HG03066 (cell line): Measurements from ENCODE around the gene FADS3.

Experiments
- ATAC-seq: cut with Tn5 transposase; IDR thresholded peaks from one replicate; pipeline ENCODE4 v1.9.1; 2021; ENCODE audit warnings: low read depth; ENCODE audit not compliant: unreplicated experiment

FADS3 gene

GRCh38 chr11:61841636-61842527, 49.5 kb downstream of the FADS3 start:
- no peak for ATAC-seq

- ATAC-seq, result no peak
Measured at GRCh38 chr11:61840371-61840770, 51.0 kb downstream of the FADS3 start.

DNA sequence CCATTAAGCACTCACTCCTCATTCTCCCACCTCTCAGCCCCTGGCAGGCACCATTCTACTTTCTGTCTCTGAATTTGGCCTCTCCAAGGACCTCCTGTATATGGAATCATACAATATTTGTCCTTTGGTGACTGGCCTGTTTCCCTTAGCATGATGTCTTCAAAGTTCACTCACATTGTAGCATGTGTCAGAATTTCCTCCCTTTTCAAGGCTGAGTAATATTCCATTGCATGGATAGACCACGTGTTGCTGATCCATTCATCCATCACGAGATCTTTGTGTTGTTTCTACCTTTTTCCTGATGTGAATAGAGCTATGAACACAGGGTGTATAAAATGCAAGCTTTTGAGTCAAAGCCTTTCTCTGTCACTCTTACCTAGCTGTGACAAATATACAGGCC, 51.6 kb downstream of the FADS3 start:
- ATAC-seq, result no peak

- ATAC-seq, result no peak
Measured at GRCh38 chr11:61838921-61839320, 52.4 kb downstream of the FADS3 start.

DNA sequence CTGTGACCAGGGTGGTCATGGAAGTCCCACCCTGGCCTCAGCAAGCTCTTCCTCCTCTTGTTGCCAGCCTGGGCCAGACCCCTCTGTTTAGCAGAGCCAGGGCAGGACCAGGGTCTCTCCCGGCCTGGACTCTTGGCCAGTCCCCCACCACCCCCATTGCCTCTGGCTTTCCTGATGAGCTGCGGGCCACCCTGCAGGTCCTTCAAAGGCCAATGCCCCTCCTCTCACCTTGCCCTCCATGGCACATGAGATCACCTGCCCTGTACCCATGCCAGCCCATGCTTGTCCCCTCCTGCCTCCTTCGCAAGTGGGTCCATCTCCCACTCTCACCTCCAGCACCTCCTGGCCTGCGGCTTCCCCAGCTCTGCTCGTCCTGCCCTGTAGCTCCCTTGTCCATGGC, 52.8 kb downstream of the FADS3 start:
- ATAC-seq, result no peak

DNA sequence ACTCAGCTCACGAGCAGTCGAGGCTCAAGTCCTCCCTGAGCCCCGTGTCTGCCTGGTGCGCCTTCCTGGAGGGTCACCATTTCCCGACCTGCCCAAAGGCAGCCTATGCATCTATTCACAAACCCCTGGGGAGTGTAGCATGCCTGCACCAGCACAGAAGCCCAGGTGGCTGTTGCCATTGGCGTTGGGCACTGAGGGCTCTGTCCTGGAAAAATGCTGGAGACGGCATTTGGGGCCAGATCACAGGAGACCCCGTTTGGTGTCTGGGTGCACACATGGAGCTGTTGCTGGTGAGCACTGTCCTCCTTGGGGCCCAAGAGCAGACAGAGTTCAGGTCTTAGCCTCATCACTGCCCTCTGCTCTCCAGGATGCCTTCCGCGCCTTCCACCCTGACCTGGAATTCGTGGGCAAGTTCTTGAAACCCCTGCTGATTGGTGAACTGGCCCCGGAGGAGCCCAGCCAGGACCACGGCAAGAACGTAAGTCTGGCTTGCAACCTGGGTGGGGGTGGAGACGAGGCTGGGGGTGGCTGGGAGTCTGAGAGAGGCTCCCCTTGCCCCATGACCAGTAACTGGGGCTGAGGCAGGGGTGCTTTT, 53.8 kb downstream of the FADS3 start:
- no peak for ATAC-seq

DNA sequence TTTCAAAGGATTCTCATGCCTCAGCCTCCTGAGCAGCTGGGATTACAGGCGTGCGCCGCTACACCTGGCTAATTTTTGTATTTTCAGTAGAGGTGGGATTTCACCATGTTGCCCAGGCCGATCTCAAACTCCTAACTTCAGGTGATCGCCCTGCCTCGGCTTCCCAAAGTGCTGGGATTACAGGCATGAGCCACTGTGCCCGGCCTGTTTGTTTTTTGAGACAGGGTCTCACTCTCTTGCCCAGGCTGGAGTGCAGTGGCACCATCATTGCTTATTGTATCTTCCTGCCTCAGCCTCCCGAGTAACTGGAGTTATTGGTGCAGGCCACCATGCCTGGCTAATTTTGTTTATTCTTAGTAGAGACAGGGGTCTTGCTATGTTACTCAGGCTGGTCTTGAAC, 55.2 kb downstream of the FADS3 start:
- no peak for ATAC-seq

DNA sequence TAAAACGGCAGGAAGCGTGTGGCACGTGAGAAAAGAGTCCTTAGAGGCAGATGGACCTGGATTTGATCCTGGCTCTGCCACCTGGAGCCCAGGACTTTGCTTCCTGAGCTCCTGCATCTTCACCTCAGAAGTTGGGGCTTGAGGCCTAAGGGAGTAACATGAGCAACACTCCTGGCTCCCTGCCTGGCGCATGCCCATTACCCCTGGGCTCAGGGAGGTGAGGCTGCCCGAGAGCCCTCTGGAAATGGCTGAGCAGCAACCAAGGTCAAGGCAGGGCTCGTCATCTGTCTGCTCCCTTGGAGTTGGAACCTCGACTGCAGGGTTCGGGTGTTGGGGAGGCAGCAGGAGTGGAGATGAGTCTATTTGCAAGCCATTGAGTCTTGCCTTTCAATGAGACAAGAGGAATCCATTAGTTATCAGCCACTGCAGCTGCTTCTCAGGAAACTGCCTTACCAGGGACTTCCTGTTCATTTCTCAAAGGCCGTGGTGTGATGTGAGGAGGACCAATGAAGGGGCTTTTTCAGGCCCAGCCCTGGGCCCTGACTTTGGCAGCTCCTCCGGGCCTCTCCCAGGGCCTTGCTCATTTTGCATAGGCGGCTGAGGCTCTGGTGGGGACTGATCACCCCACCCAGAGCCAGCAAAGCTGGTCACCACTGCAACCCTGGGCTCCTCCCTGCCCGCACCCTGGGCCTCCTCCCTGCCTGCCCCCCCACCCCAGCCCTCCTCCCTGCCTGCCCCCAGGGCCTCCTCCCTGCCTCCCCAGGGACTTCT, 56.9 kb downstream of the FADS3 start:
- ATAC-seq, result peak; percentile 82

- ATAC-seq, result no peak
Measured at GRCh38 chr11:61833926-61834277, 57.4 kb downstream of the FADS3 start.

DNA sequence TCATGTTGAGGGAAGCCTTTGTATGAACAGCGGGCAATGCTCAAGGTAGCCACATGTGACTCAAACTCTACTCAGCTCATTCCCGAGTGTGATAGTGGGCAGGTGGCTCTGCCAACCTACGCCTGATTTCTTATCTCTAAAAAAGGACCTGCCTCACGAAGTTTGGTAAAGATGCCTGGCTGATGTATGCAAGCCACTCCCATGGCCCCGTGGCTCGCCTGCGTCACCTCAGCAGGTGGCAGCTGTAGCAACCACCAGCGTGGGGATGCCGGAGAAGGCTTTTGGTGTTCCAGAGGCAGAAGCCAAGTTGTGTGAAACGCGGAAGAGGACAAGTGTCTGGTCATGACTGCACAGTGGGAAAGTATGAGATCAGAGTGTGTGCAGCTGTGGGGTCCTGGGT, 57.9 kb downstream of the FADS3 start:
- no peak for ATAC-seq

- ATAC-seq, result no peak
Measured at GRCh38 chr11:61832754-61833153, 58.6 kb downstream of the FADS3 start.

GRCh38 chr11:61832207-61832606, 59.1 kb downstream of the FADS3 start:
- no peak for ATAC-seq

- ATAC-seq, result no peak
Measured at GRCh38 chr11:61830237-61831105, 60.9 kb downstream of the FADS3 start.

DNA sequence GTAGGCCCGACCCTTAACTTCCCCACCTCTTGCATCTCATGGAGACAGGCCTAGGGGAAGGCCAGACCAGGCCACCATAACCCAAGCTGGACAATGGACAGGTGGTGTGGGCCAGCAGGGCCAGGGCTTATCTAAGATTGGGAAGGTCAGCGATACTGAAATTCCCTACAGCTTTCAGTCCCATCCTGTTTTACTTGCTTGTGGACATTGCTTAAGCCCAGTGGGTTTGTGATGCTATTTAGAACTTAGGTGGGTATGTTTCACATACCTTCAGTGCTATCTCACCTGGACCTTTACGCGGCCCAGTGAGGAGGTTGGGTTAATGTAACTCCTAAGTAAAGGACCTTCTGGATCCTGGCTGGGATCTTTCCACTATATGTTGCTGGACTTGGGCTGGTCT, 61.5 kb downstream of the FADS3 start:
- ATAC-seq, result no peak

DNA sequence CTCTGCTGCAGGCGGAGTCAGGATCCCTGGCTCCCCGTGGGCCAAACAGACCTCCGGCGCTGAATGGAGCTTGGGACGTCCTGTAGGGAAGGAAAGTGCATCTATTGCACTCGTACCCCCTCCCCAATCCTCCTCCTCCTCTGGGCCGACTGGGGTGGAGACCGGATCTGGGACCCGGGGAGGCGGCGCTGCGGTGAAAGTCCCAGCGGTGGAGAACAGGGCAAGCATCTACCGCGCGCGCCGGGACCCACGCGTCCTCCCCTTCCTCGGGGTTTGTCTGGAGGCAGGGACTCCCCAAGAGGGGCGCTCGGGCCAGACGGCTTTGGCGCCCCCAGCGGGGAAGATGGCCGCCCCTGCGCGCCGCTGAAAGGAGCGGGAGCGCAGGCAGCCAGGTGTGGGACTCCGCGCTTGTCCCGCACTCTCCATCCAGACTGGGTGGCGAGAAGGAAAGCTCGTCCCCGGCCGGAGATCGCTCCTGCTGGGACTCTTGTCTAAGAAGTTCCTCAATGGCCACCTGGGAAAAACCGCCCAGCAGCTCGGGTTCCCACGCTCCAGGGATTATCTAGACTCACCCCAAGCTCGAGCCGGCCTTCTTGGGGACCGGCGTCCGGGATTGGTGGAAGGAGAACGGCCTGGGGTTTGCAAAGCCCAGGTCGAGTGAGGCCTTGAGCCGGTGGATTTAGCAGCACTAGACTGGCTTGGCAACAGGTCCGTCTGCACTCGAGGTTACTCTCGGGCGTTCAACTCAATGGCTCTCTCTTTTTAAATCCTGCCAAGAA, 62.5 kb downstream of the FADS3 start:
- no peak for ATAC-seq

DNA sequence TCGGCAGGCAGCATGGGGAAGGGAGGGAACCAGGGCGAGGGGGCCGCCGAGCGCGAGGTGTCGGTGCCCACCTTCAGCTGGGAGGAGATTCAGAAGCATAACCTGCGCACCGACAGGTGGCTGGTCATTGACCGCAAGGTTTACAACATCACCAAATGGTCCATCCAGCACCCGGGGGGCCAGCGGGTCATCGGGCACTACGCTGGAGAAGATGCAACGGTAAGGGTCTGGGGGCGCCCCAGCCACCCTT, 63.0 kb downstream of the FADS3 start:
- ATAC-seq, result no peak

DNA sequence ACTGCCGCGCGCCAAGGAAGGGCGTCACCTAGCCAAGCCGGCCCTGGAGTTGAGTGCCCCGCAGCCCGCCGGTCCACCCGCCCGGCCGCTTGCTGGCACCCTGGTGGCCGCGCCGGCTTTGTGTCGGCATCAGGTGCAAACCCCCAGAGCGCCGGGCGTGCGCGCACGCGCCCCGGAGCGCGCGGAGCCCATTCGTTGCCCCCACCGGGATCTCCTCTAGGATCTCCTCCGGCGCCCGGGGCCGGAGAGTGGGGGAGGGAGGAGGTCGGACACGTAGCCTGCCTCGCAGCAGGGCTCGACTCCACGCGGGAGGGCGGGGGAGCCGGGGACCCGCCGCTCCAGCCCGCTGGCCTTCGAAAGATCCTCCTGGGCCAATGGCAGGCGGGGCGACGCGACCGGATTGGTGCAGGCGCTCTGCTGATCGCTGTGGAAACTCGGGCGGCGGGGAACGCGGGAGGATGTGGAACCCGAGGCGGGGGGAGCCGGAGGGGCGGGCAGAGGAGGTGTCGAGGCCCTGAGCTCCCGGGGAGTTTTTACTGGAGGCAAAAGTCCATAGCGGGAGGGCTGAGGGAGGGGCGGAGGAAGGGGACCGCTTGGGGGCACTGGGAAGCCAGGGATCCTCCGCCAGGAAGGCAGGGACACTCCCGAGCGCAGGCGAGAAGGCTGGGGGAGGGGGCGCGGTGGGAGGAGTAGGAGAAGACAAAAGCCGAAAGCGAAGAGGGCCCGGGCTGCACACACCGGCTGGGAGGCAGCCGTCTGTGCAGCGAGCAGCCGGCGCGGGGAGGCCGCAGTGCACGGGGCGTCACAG, 63.6 kb downstream of the FADS3 start, which contains the start of gene FADS2:
TSS of gene FADS2 (plus strand) at position 730 of the 808 bp plus-strand sequence. CDS start 91 bp downstream, outside the sequence.
- ATAC-seq, result peak; percentile 68

DNA sequence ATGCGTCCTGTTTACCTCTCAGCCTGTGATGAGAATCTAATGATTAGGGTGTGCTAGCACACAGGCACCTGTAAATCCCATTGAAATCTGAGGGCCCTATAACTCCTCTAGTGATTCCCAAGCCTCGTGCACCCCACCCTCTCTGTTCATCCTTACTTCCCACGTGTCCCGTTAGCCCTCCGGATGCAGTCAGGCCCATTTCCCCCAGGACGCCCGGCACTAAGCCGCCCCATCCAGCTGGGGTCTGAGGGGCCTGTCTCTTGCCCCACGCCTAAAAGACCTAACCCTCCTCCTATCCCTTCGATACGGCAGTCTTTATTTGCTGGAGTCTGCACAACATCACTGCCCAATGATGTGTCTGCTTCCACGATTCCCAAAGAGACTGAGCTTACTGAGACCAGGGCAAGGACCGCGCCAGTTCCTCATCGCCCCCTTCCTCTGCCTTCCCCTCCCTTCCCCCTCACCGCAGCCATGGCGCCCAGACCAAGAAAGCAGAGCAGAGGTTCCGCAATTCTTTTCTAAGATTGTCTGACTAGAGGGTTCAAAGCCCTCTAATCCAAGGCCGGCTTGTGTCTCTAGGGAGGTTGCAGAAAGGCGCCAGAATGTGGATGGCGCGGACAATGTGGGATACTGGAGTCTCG, 64.3 kb downstream of the FADS3 start:
- peak; percentile 16 for ATAC-seq
